BJ (cell line): ENCODE measurements around the gene ANKRD35. TPM values are rescaled to one million over a fixed set of nuclear protein-coding genes. Genes with fewer than 3 reads are reported as not detected.

Experiments used
- CTCF ChIA-PET: fragments of 350-600 bp; formaldehyde crosslinking; extraction: SDS; loops from one replicate; lab custom pipeline; 2021; ENCODE audit warnings: antibody characterized with exemption, inconsistent platforms; lab: Yijun Ruan, JAX
- POLR2A ChIA-PET: fragments of 300-600 bp; sonication (Branson Sonifier 250); formaldehyde crosslinking; extraction: SDS; loops from one replicate; lab custom pipeline; 2021; ENCODE audit warnings: antibody characterized with exemption; lab: Charles Lee
- DNase-seq: peaks from one replicate; pipeline ENCODE4 v3.0.0-alpha.2; 2011; ENCODE audit warnings: low read depth
- H3K27me3 ChIP-seq: 2 replicates; pipeline ENCODE4 v1.6.0; 2011; ENCODE audit warnings: low read length; ENCODE audit not compliant: control insufficient read depth, insufficient read depth
- H3K36me3 ChIP-seq: 2 replicates; pipeline ENCODE4 v1.5.1; 2011; ENCODE audit warnings: low read length; ENCODE audit not compliant: control insufficient read depth, insufficient read depth
- H3K4me3 ChIP-seq: 2 replicates; pipeline ENCODE4 v1.5.1; 2011; ENCODE audit warnings: low read depth, mild to moderate bottlenecking, control low read depth, low read length
- CTCF ChIP-seq: IDR thresholded peaks from 2 replicates; pipeline ENCODE4 v1.5.1; 2011; ENCODE audit warnings: low read depth, mild to moderate bottlenecking, control low read depth, inconsistent platforms, low read length, moderate library complexity; ENCODE audit not compliant: insufficient read depth
- polyA plus RNA-seq: library from polyadenylated mRNA; depleted of rRNA; stranded (reverse); fragments of >200 nt; gene quantifications from 2 replicates; pipeline ENCODE4 v1.2.3, GENCODE V29; 2011

ANKRD35 gene
- polyA plus RNA-seq, 1 experiment: 1.5 TPM

GRCh38 chr1:145901312-145902021, 15.8 kb upstream of the ANKRD35 start:
- ChIA-PET POLR2A (no interaction called here), CTCF (no interaction called here)
- no peak for TF ChIP-seq CTCF
- Histone ChIP-seq H3K36me3 (no peaks in the 10 kb centered on the region; the same call in 1 of the 2 replicates), H3K27me3 (no peaks in the 10 kb centered on the region), H3K4me3 (no peak overlapping the region)
- no peak for DNase-seq

- DNase-seq: no peak
- no peak overlapping the region for H3K4me3 ChIP-seq
- TF ChIP-seq CTCF: no peak
- no peaks in the 10 kb centered on the region for H3K27me3 ChIP-seq
- POLR2A ChIA-PET: no interaction called here
- H3K36me3 ChIP-seq: no peaks in the 10 kb centered on the region
- CTCF ChIA-PET: interaction anchor here (0.6 to 2.5 kb wide), 3 partner anchors 11 to 61 kb away, joined by 3 to 22 read pairs (median 3); partner anchors contain the start of gene ITGA10
Observed at GRCh38 chr1:145898756-145899155, 13.1 kb upstream of the ANKRD35 start.

GRCh38 chr1:145897969-145898368, 12.3 kb upstream of the ANKRD35 start:
- DNase-seq: no peak
- POLR2A ChIA-PET: no interaction called here
- H3K36me3 ChIP-seq: no peaks in the 10 kb centered on the region
- CTCF ChIA-PET: interaction anchor here (0.6 to 2.5 kb wide), 2 partner anchors 12 to 16 kb away, joined by 3 to 22 read pairs; partner anchors contain the start of gene ITGA10
- TF ChIP-seq CTCF: no peak
- no peak overlapping the region for H3K4me3 ChIP-seq
- H3K27me3 ChIP-seq: no peaks in the 10 kb centered on the region

- no peak for DNase-seq
- Histone ChIP-seq H3K36me3 (no peaks in the 10 kb centered on the region), H3K27me3 (no peaks in the 10 kb centered on the region), H3K4me3 (no peak overlapping the region)
- no peak for TF ChIP-seq CTCF
- ChIA-PET POLR2A (interaction anchor here (0.6 kb wide), 1 partner anchor 73 kb away, joined by 4 read pairs; no protein-coding TSS in a partner anchor), CTCF (interaction anchor here (1.3 to 8.1 kb wide), 2 partner anchors 13 to 32 kb away, joined by 4 to 193 read pairs; partner anchors contain the start of genes ITGA10 and RBM8A)
Observed at GRCh38 chr1:145895471-145895870, 9.8 kb upstream of the ANKRD35 start.

GRCh38 chr1:145893306-145894055, 7.8 kb upstream of the ANKRD35 start:
- Histone ChIP-seq H3K27me3 (no peaks in the 10 kb centered on the region), H3K36me3 (no peaks in the 10 kb centered on the region), H3K4me3 (no peak overlapping the region)
- ChIA-PET POLR2A (no interaction called here), CTCF (interaction anchor here (2.0 to 8.1 kb wide), 10 partner anchors 10 to 144 kb away, joined by 11 to 193 read pairs (median 23); partner anchors contain the start of genes ITGA10, NUDT17, PEX11B and PIAS3)
- no peak for TF ChIP-seq CTCF
- DNase-seq: no peak
